Stimulated activated CD8-positive, alpha-beta memory T cell treated with anti-CD3 and anti-CD28 coated beads, Interleukin-7, amount 100 ng/mL, for 4 hours (primary cell): Measurements from ENCODE around the gene PTGDR.
A peak's percentile ranks its signal among the peaks of the same experiment; 100 is the strongest.

Experiments used
- DNase-seq, 2 donors: peaks; one replicate each; pipeline ENCODE4 v3.0.0-alpha.2; 2020; ENCODE audit warnings: low read depth in 2 of 2

PTGDR gene

DNA sequence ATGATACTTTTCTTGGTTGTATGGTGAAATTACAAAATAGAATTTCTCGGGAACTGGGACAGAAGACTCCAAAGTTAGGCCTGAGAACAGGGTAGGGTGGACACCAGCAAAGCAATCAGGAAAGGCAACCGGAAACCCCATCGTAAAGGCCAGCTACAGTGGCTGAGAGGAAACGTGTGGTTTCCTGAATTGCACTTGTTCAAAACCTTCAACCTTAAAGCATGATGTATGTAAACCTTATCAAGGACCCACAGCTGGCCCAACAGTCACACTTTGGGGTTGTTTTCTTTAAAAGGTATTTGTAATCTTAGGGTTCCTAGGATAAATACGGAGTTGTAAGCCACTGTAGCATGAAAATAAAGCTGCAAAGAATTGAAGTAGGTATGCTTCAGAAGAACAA lies 2.2 kb upstream of the PTGDR start:
- DNase-seq, result no peak

DNA sequence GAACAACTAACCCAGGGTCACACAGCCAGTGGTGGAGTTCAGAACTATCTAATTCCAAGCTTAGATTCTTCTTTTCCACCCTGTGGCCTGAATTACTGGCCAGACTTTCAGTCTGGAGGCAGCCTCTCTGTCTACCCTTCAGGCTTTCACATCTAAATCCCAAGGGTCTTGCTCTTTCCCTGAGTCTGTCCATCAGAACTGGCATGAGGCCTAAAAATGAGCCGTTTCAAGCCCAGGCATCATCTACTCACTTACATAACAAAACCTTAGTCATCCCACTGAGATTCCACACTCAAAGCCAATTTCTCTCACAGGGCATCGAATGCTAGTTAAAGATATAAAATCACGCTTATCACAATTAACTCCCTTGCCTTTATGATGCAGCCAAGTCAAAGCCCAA lies 1.3 kb upstream of the PTGDR start:
- no peak for DNase-seq

DNA sequence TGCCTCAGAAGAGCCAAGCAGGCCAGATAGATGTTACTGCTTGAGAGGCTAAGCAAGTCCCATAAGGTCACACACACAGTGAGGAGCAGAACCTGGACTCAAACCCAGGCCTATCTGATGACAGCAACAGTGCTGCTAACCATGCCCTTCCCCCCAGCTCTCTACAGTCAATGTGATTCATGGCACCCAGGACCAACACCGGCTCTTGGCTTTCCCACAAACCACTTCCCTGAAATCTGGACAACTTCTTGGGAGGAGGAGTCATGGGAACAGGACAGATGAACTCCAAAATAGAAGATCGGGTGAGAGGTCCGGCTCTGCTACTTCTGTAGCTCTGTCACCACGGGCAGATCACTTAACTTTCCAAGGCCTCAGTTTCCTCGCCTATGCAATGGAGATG lies 716 bp upstream of the PTGDR start:
- no peak for DNase-seq

DNA sequence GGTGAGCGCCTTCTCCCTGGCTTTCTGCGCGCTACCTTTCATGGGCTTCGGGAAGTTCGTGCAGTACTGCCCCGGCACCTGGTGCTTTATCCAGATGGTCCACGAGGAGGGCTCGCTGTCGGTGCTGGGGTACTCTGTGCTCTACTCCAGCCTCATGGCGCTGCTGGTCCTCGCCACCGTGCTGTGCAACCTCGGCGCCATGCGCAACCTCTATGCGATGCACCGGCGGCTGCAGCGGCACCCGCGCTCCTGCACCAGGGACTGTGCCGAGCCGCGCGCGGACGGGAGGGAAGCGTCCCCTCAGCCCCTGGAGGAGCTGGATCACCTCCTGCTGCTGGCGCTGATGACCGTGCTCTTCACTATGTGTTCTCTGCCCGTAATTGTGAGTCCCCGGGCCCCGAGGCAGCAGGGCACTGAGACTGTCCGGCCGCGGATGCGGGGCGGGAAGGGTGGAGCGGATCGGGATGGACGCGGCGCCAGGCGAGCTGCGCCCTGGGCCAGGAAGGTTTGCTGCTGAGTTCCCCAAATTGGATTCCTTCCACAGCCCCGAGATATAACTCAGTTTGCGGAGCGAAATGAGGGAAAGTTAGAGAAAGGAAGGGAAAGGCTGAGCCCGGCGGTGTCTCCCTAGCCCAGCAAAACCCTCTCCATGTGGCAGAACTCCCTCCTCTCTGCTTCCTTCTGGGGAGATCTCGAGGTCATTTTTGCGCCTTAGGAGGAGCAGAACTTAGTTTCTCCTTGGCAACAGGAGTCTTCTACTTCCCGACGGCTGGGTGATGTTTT lies 972 bp downstream of the PTGDR start:
- peak in 1 of 2 donors; percentile 4 for DNase-seq

DNA sequence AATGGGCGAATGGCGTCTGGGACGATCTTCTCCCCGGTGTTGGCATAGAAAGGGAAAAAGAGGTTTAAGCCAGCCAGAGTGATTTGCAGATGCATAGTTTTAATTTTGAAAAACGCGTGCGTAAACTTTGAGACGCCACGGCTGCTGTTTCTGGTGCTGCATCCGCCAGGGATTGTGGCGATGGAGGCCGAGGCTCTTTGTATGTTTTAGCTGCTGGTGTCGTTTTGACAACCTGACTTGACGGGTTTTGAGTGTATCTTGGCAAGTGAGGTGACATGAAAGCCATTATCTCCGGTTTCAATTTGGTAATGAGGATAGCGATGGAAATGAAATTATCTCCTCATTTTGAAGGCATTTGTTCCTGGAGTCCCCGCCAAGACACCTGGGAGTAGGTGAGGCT lies 1.6 kb downstream of the PTGDR start:
- DNase-seq, result no peak

DNA sequence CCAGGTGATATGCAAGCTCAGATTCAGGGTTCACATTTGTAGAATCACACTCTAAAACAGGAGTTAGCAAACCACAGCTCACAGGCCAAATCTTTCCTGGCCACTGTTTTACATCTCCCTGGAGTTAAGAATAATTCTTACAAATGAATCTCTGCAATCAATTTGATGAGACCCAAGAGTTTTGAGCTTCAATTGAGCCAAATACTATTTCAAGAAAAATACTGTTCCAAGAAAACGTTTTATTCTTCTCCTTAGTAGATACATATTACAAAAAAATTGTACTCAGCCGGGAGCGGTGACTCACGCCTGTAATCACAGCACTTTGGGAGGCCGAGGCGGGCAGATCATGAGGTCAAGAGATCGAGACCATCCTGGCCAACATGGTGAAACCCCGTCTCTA lies 2.5 kb downstream of the PTGDR start:
- no peak for DNase-seq

DNA sequence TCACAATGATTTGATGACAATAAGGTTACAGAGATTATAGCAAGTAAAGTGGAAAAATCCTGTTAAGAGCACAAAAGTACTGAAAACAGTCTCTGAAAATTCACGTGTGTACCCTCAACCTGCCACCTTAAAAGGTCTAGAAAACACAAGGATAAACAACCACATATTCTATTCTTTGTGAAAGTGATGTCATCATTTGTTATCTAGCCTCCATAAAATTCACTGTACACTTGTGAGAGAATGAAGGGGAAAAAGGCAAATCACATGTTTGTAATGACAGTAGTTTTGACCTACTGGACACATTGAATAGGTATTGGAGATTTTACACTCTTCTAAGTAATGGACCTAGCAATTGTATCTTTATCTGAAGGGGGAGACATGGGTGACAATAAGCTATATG lies 4.0 kb downstream of the PTGDR start:
- DNase-seq, result no peak

DNA sequence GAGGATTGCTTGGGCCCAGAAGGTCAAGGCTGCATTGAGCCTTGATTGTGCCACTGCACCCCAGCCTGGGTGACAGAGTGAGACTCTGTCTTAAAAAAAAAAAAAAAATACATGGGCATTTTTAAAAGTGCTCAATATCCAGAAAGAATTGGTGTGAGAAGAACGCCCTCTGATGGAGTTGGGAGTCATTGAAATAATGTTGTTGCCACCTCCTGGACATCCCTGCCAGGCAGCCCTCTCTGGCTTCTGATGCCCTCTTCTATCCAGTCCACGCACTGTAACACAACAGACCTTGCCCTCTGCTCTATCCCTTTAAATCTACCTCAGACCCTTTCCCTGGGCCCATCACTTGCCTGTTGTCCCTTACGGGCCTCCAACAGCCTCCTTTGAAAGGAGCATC lies 4.9 kb downstream of the PTGDR start:
- no peak for DNase-seq

DNA sequence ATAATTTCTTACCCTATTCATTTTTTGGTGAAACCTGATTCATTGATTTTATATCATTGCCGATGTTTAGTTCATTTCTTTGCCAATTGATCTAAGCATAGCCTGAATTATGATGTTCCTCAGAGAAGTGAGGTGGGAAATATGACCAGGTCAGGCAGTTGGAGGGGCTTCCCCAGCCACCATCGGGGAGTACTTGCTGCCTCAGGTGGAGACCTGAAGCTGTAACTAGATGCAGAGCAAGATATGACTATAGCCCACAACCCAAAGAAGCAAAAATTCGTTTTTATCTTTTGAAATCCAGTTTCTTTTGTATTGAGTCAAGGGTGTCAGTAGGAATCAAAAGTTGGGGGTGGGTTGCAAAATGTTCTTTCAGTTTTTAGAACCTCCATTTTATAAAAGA lies 7.9 kb downstream of the PTGDR start:
- DNase-seq, result no peak

DNA sequence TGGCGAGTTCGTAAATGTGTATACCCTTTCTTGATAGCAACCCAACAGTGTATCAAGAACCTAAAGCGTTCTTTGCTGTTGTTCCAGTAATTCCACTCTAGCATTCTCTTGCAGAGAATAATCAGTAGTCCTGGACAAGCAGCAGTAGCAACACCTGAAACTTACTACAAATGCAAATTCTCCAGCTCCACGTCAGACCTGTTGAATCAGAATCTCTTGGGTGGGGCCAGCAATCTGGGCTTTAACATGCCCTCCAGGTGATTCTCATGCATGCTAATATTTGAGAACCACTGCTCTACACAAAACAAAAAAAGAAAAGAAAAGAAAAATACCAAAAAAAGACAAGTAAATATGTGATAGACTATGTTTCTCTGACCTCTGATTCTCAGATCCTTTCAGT lies 10.1 kb downstream of the PTGDR start:
- no peak for DNase-seq

DNA sequence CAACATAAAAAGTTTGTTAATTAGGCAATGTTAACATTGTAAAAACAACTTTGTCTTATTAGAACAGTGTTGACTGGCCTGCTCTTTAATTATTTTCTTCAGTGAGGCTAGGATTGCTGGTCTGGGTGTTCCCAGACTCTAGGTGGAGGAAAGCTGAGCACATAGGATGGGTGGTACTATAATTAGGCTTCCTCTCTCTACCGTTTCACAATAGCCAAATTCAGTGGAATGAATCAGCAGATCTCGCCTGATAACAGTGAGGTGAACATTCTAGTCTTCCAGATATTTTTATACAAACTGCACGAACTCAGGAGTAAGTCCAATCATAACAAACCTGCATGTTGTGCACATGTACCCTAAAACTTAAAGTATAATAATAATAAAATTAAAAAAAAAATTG lies 11.9 kb downstream of the PTGDR start:
- no peak for DNase-seq

DNA sequence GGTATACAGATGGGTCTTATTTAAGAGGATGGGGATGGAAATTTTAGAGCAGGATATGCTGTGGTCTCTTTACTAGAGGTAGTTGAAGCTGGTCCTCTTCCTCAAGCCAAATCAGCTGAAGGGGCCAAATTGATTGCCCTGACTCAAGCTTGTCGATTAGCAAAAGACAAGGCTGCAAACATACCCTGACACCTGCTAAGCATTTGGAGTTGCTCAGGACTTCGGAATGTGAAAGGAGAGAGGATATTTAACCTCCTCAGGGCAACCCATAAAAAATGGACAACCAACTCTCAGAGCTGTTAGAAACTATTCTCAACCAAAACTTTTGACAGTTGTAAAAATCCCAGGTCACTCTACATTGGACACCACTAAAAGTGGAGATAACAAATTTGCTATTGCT lies 15.6 kb downstream of the PTGDR start:
- DNase-seq, result no peak

DNA sequence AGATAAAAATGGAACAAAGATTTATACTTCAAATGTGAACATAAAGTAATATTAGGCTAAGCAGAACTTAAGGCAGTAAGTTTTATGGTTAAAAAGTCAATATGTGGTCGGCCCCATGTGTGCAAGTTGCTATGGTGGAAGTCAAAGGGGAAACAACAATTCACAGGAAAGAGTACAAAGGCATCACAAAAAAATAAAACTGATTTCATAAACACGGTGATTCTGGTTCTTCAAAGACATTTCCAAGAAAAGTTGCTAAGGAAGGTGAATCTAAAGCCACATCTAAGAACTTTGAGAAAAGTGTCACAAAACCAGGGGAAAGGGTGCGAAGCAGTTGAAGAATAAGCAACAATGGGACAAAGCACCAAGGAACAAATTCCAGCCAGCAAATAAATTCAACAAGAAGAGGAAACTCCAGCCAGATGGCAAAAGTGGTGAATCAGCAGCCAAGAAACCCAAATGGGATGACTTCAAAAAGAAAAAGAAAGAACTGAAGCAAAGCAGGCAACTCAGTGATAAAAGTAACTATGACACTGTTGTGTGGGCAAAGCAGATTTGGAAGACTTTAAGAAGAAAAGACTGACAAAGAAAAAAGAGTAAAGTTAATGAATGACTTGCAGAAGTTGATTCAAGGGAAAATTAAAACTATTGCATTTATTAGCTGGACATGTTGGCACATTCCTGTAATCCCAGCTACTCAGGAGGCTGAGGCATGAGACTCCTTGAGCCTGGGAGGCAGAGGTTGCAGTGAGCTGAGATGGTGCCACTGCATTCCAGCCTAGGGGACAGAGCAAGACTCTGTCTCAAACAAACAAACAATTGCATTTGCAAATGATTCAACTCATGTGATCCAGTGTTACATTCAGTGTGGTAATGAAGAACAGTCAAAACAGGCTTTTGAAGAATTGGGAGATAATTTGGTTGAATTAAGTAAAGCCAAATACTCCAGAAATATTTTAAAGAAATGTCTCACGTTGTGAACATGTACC lies 19.5 kb downstream of the PTGDR start:
- no peak for DNase-seq

DNA sequence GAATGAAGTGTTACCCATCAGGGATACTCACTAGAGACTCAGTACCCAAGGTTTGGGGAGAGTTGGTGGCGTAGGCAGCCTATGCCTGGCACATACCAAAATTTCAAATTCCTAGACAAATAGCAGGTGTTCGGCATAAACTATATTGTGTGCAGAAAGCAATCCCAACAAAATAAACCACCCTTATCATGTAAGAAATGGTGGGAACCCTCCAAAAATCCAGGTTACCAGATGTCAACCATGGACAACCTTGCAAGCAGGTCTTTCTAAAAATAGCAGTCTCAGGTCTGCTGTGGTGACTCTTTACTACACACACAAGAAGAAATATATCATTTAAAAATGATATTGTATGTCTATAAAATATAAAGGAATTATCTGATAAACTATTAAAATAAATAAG lies 28.9 kb downstream of the PTGDR start:
- no peak for DNase-seq

DNA sequence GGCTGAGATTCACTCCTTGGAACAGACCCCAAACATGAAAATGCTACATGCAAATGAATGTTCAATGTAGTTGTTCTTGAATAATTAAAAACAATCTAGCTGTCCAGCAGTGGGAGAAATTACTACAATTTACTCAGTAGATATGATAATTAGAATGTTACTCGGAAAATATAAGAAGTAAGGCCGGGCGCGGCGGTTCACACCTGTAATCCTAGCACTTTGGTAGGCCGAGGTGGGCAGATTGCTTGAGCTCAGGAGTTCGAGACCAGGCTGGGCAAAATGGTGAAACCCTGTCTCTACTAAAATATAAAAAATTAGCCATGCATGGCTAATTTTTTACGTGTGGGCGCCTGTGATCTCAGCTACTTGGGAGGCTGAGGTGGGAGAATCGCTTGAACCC lies 31.3 kb downstream of the PTGDR start:
- DNase-seq, result no peak

DNA sequence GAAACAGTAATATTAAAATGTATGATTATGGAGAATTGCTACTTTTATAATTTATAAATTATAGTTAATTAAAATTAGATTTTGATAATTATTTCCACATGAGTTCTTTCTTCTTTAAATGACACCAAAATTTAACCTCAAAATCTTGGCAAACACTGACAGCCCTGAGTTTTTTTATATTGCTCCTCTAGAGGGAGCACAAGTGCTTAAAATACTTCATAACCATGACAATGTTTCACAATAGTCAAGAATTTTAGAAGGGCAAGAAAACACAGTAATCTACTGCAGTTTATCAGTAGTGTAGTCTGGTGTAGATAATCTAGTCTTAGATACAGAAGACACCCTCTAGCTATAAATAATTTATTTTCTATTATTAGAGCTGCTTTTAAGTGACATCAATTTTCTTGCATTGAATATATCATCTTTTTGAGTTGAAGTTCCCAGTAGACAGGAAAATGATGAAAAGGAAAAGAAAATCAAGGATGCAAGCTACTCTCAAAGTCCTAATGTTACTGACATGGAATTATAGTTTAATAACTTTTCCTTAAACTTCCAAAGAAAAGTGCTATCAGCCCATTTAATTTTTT lies 32.3 kb downstream of the PTGDR start:
- DNase-seq, result no peak

DNA sequence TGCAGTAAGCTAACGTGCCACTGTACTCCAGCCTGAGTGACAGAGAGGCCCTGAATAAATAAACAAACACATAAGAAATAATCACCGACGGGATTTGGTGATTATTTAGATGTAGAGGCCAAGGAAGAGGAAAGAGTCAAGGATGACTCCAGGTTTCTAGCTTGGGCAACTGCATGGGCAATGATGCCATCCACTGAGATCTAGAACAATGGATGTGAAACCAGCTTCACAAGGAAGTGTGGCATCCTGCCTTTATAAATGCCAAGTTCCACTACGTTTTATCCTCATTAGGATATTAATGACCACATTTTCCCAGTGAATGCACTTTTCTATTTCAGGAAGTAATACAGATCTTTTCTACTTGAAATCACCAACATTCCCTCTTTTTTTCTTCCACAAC lies 35.7 kb downstream of the PTGDR start:
- DNase-seq, result no peak

DNA sequence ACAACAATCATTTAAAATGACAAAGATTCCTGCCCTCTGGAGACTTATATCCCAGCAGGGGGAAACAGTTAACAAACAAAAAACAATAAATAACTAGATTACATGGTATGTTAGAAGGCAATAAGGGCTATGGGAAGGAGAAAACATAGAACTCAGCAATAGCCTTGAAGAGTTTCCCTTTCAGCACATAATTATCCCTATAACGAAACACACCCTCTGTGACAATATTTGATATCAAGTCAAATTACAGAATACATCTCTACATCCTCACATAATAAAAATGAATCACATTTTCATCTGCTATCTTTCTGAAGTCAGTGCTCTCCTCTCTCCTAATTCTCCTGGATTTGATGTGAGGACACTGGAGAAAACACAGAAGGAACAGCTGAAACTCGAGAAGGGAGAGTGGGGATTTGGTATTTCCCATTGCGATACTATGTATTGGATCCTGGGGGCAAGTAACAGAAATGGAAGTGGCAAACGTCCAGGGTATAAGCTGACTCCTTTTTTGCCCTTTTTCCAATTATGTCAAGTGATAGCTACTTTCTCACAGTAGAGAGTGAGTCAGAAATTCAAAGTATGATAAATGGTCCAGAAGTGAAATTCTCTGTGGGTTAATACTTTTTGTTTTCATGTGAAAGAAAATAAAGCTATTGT lies 36.9 kb downstream of the PTGDR start:
- DNase-seq, result no peak

DNA sequence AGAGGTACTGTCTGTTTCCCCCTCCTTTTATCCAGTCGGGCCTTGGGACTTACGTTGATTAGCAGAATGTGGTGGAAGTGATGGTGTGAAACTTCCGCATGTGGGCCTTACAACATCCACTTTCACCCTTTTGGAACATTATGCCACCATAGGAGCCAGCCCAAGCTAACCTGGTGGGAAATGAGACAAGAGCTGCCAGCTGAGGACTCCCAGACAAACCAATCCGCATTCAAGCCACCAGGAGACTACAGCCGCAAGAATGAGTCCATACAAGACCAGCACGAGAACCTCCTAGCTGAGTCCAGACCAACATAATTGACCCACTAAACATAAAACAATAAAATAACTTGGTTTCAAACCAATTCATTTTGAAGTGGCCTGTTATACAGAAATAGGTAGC lies 37.5 kb downstream of the PTGDR start:
- DNase-seq, result no peak

DNA sequence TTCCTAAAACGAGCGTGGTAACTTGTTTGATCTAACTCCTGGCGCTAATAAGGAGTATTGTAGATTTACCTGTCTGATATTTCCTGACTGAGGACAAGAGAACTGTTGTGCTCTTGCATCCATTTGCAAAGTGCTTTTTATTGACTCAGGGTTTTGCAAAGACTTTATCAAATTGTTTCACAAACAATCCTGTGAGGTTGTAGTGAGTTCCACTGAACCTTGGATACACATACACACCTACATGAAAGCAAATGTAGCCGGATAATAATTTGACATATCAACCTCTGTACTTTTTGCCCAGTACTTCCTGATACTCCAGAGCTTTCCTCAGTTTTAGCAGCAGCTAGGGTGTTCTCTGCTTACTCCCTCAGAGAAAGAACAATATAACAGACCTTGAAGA lies 39.9 kb downstream of the PTGDR start:
- DNase-seq, result no peak

DNA sequence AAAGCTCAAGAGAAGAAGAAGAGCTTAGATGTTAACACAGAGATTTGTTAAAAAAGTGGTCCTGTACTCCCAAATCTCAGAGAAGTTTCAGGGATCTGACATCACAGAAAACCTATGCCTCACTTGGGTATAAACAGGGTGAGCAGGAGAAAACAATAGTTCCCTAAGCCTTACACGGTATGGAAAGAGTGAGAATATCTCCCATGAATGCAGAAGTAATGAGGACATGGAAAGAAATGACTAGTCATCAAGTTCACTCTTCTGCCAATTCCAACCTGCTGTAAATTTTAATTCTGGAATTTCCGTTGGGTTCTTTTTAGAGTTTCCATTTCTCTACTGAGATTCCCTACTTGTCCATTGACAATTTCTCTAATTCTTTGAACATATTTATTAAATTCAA lies 40.4 kb downstream of the PTGDR start:
- no peak for DNase-seq

DNA sequence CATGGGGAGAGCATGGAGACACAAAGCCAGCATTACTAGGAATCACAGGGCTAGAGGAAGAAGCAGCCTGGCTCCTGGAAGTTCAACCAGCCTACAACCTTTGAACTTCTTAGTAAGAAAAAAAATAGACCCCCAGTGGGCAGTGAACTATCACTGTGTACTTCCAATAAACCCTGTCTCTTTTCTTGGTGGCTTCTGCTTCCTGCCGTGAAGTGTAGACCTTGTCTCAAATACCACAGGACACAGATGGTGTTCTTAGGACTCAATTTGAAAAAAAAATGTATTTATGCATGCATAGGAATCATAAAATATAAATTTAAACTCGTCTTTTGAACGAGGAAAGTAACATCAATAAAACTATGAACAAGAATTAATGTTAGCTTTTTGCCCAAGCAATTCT lies 43.0 kb downstream of the PTGDR start:
- no peak for DNase-seq
